HG02943 (cell line): ENCODE data around the gene CASZ1.

Source experiments
- ATAC-seq: cut with Tn5 transposase; IDR thresholded peaks from one replicate; pipeline ENCODE4 v1.9.1; 2021; ENCODE audit warnings: mild to moderate bottlenecking, low read depth, moderate library complexity; ENCODE audit not compliant: unreplicated experiment

Gene CASZ1

GRCh38 chr1:10662090-10662688, 134.3 kb downstream of the CASZ1 start:
- no peak for ATAC-seq

GRCh38 chr1:10661453-10661852, 135.0 kb downstream of the CASZ1 start:
- no peak for ATAC-seq

GRCh38 chr1:10659646-10660540, 136.6 kb downstream of the CASZ1 start:
- no peak for ATAC-seq

- no peak for ATAC-seq
Measured at GRCh38 chr1:10659218-10659617, 137.2 kb downstream of the CASZ1 start.

- no peak for ATAC-seq
Measured at GRCh38 chr1:10658396-10659066, 137.9 kb downstream of the CASZ1 start.

- no peak for ATAC-seq
Measured at GRCh38 chr1:10657088-10657847, 139.2 kb downstream of the CASZ1 start.

GRCh38 chr1:10656431-10656830, 140.0 kb downstream of the CASZ1 start:
- no peak for ATAC-seq

GRCh38 chr1:10655002-10655401, 141.4 kb downstream of the CASZ1 start:
- no peak for ATAC-seq

- no peak for ATAC-seq
Measured at GRCh38 chr1:10653370-10654125, 142.9 kb downstream of the CASZ1 start.

GRCh38 chr1:10652626-10653025, 143.8 kb downstream of the CASZ1 start:
- ATAC-seq, result no peak

GRCh38 chr1:10651793-10652192, 144.7 kb downstream of the CASZ1 start:
- no peak for ATAC-seq

- ATAC-seq, result no peak
Measured at GRCh38 chr1:10651389-10651766, 145.1 kb downstream of the CASZ1 start.

GRCh38 chr1:10650556-10651388, 145.7 kb downstream of the CASZ1 start:
- no peak for ATAC-seq

GRCh38 chr1:10649517-10650201, 146.8 kb downstream of the CASZ1 start:
- ATAC-seq, result no peak

GRCh38 chr1:10648689-10649516, 147.5 kb downstream of the CASZ1 start:
- ATAC-seq, result no peak

GRCh38 chr1:10647414-10648170, 148.9 kb downstream of the CASZ1 start:
- ATAC-seq, result no peak

- no peak for ATAC-seq
Measured at GRCh38 chr1:10646347-10646861, 150.0 kb downstream of the CASZ1 start.
